NOMO-1 (cell line): ENCODE measurements around the gene GAREM2.

Experiments used
- DNase-seq, 2 experiments: peaks; one replicate each; lab custom pipeline; 2025; ENCODE audit not compliant: unreplicated experiment in 2 of 2; lab: John Stamatoyannopoulos, UW

GAREM2 gene

DNA sequence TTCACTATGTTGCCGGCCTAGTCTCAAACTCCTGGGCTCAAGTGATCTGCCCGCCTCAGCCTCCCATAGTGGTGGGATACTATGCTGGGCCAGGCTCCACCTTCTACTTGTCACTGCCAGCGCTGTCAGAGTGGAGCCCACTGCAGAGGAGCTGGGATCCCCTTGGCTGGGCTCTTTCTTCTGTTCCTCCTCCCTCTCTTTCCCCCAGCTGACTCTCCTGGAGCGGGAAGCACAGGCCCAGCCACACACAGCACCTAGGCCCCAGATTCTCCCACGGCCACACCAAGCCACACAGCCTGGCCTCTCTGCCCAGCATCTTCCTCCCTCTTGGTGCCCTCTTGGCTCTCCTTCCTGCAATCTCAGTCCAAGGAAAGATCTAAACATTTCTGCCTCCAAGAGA is 3.7 kb upstream of the GAREM2 start:
- no peak for DNase-seq

GRCh38 chr2:26169681-26170414 is 3.0 kb upstream of the GAREM2 start:
- DNase-seq: no peak

DNA sequence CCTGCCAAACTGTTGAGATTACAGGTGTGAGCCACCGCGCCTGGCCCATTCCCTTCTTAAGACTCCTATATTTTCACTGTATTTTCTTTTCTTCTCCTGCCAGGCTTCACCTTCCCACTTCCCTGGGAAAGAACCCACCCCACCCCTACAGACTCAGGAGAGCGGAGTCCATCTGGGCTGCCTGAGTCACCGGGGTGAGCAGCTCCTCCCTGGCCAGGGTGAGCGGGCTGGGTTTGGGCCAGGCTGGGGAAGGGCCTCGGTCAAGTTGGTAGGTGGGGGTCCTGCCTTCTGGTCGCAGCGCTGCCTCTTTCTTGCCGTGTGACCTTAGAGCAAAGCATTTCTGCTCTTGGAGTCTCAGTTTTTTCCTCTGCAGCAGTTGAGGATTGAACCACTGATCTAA is 2.1 kb upstream of the GAREM2 start:
- no peak for DNase-seq

- DNase-seq: no peak
Observed at GRCh38 chr2:26172189-26172870, 558 bp upstream of the GAREM2 start.

DNA sequence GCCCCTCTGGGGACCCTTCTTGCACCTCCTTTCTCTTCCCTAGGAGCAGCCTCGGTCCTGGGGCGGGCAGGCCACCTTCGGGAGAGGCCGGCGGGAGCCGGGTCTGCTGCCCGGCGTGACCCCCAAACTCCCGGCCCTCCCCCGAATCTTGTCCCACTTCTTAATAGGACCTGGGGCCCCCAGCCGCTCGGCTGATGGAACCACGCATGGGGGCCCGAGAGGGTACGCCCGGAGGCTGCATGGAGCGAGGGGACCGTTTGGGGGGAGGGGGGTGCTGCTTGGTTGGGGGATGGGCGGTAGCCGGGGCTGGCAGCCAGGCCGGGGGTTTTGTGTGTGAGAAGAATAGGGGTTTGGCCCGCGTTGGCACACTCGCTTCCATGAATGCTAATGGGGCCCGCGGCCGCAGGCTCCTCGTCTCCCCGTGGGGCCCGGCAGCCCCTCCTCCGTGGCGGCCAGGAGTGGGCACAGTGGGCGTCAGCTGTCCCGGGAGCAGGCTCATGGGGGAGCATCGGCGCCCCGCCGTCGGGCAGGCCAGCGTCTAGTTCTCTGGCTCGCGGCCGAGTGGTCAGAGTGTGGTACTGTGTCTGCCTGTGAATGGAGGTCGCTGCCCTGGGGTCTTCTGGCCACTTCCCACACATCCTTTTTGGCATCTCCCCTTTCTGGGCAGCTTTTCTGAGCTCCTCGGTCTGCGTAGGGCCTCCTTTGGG is 1.0 kb downstream of the GAREM2 start:
- no peak for DNase-seq

GRCh38 chr2:26174691-26175465 is 2.0 kb downstream of the GAREM2 start:
- DNase-seq: no peak

DNA sequence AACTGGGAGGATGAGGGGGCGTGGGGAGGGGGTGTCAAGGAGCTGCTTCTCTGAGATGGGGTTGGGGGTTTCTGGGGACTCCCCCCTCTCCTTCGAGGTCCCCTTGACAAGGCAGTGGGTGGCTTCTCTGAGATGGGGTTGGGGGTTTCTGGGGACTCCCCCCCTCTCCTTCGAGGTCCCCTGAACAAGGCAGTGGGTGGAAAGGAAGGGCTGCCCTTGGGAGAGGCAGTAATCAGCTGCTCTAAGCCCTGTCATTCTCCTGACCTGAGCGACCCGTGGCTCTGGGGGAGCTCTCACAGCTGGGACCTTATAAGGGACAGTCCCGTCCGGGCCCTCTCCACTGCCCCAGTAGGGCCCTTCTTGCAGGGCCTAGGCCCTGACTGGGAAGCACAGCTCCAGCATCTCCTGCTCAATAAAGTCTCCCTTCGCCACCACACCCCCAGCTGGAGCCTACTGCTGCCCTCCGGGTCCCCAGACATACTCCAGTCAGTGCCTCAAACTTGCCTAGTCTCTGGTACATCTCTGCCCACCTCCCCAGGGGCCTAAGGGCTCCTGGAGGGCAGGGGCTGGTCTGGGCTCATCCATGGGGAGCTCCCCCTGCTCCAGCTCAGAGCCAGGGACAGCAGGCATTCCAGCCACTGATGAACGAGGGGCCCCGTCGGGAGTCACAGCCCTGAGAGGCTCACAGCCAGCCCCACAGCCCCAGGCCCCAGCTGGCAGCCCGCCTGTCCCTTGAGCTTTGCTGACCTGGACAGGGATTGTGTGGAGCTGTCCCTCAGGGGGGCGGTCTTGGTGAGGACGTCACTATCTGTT is 2.8 kb downstream of the GAREM2 start:
- no peak for DNase-seq

DNA sequence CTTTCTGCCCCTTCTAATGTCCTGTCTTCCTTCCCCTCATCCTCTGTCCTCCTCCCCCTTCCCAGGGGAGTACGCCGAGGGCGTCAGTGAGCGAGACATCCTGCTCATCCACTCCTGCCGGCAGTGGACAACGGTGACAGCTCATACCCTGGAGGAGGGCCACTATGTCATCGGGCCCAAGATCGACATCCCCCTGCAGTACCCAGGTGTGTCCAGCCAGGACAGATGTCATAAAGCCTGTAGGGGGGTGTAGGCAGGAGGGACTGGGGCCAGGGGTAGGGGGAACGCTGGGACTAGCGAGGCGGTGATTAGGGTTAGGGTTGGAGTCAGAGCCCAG is 3.4 kb downstream of the GAREM2 start:
- DNase-seq: no peak

DNA sequence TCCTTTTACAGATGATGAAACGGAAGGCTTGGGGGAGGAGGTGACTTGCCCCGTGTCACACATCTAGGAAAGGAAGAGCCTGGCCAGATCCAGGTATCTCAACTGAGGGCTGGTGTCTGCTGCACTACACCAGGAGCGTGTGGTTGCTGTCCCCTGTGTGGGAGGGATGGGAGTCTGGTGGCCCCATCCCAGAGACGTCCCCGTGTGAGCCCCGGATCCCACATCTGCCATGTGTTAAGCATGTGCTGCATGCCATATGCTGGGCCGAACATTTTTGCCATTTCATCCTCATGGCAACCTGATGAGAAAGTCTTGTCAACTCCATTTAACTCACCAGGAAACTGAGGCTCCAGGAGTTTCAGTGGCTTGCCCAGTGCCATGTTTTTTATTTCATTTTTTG is 4.2 kb downstream of the GAREM2 start:
- DNase-seq: no peak

GRCh38 chr2:26178246-26178645 is 5.4 kb downstream of the GAREM2 start:
- no peak for DNase-seq

DNA sequence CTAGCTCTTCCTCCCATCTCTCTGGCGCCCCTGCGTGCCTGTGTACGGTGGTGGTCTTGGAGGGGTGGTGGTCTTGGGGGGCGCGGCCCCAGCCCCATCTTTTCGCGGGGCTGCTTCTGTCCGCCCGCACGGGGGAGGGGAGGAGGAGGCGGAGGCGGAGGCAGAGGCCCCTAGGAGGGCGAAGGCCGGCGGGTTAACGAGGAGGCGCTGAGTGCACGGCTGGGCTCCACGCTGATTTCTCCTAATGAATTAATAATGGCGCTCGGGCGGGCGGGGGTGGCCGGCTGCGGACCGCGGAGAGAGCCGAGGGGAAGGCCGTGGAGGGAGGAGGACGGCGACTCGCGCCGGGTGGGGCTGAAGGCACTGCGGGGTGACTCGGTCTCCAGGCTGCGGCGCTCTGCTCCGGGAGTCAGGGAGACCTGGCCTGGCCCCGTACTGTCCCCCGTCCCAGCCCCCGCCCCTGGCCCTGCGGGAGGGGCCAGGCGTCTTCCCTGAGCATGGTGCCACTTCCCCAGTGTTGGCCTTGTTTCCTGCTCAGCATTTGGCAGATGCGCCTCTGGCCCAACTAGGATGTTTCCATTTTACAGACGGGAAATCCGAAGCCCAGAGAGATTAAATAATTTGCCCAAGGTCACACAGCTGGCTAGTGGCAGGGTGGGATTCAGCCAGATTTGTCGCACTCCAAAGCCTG is 6.0 kb downstream of the GAREM2 start:
- no peak for DNase-seq

GRCh38 chr2:26179446-26179913 is 6.6 kb downstream of the GAREM2 start:
- no peak for DNase-seq

DNA sequence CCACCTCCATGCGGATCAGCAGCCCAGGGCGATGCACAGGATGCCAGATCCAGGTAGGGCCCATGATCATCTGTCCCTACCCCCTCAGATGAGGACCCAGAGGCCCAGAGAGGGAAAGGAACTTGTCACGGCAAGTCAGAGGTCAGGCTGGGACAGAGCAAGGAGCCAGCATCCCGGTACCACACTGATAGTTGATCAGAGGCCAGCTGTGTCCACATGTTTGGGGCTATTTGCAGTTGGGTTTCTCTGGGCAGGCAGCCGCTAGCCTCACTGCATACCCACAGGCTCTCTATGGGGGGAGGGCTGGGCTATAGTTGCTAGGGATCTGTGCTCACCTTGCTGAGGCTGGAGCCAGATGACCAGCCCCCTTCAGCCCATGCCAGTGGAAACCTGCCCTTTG is 9.6 kb downstream of the GAREM2 start:
- DNase-seq: no peak

GRCh38 chr2:26182887-26183630 is 10.2 kb downstream of the GAREM2 start:
- no peak for DNase-seq

- no peak for DNase-seq
Observed at GRCh38 chr2:26184121-26184520, 11.2 kb downstream of the GAREM2 start.

DNA sequence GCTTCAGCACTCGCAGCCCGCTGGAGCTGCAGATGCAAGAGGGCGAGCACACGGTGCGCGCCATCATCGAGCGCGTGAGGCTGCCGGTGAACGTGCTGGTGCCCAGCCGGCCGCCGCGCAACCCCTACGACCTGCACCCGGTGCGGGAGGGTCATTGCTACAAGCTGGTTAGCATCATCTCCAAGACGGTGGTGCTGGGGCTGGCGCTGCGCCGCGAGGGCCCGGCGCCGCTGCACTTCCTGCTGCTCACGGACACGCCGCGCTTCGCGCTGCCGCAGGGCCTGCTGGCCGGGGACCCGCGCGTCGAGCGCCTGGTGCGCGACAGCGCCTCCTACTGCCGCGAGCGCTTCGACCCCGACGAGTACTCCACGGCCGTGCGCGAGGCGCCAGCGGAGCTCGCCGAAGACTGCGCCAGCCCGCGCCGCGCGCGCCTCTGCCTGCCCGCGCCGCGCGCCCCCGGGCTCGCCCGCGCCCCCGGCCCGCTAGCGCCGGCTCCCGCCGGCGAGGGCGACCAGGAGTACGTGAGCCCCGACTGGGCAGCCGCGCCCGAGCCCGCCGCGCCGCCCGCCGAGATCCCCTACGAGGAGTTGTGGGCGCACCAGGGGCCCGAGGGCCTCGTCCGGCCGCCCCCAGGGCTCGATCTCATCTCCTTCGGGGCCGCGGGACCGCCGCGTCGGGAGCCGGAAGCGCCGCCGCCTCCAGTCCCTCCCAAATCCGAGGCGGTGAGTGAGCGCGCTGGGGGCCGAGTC is 11.8 kb downstream of the GAREM2 start:
- DNase-seq: peak; percentile 79 to 88

GRCh38 chr2:26185304-26185928 is 12.5 kb downstream of the GAREM2 start:
- DNase-seq: no peak
